ENCODE data around the gene TMEM125.

Gene TMEM125

DNA sequence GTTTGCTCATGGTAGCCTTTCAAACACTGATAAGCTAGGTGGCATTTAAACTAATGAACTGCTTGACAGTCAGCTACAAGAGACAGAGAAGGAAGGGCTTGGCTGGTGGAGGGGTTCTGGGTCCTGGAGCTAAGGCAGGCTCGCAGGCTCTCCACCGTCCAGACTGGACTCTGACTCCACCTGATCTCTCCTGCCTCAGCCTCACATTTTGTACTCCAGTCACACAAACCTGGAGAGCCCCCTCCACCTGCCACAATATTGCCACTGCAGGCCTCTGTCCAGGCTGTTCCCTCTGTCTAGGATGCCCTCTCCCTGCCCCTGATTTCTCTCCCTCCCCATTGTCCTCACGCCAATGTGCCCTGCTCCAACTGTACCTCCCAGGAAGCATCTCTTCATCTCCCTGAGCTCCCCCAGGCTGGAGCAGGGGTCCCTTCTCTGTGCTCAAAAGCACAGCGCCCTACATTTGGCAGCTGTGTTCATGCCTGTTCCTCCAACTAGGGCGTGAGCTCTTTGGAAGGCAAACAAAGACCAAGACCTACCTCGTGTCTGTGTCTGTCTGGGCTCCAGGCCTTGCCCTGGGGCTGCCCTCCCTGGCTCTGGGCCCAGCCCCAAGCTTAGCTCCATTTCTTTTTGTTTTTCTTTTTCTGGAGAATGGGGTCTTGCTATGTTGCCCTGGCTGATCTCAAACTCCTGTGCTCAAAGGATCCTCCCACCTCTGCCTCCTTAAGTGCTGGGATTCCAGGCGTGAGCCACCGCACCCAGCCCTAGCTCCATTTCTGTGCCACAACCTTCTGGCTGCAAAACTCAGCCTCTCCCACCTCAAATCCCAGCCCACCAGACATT is 33.9 kb downstream of the TMEM125 start:
- Histone ChIP-seq H3K9ac (no peak overlapping the region), H4K20me1 (no peaks in the 10 kb centered on the region), H3K27ac (no peak overlapping the region), H3K4me3 (no peak overlapping the region), H3K4me2 (peak overlapping the region in 5 of 11 experiments; percentile 3 to 28 (median 10); a peak in 3 of 22 replicates), H3K36me3 (peaks cover 0 to 18% (median 0%) of the 10 kb centered on the region in 11 experiments; a peak in 2 of 22 replicates), H3K4me1 (peaks cover 11 to 51% (median 32%) of the 10 kb centered on the region in 10 experiments), H3K9me3 (replicated peaks in 1 of 11) (no peaks in the 10 kb centered on the region), H3K27me3 (no peaks in the 10 kb centered on the region)
- no peak for TF ChIP-seq Cebpa-rat (IDR thresholded peaks at IDR 0.05)

- Histone ChIP-seq H4K20me1 (no peaks in the 10 kb centered on the region), H3K9me3 (replicated peaks in 1 of 11) (no peaks in the 10 kb centered on the region), H3K36me3 (peaks cover 0 to 22% (median 0%) of the 10 kb centered on the region in 11 experiments; a peak in 3 of 22 replicates), H3K4me3 (no peak overlapping the region), H3K27ac (no peak overlapping the region), H3K9ac (peak overlapping the region in 1 of 11 experiments; percentile 33; a peak in 1 of 22 replicates), H3K4me1 (peaks cover 11 to 51% (median 32%) of the 10 kb centered on the region in 10 experiments), H3K27me3 (no peaks in the 10 kb centered on the region), H3K4me2 (peak overlapping the region in 5 of 11 experiments; percentile 3 to 28 (median 10); a peak in 4 of 22 replicates)
- TF ChIP-seq Cebpa-rat (IDR thresholded peaks at IDR 0.05) = no peak
These were observed 34.5 kb downstream of the TMEM125 start for GRCh38 chr1:43304314-43304681.

- no peaks in the 10 kb centered on the region for H4K20me1 ChIP-seq
- no peak overlapping the region for H3K27ac ChIP-seq
- no peak for TF ChIP-seq Cebpa-rat (IDR thresholded peaks at IDR 0.05)
- H3K9me3 ChIP-seq (replicated peaks in 1 of 11) = no peaks in the 10 kb centered on the region
- H3K36me3 ChIP-seq = peaks cover 0 to 27% (median 0%) of the 10 kb centered on the region in 11 experiments; a peak in 4 of 22 replicates
- peak overlapping the region in 6 of 11 experiments; percentile 10 to 44 (median 24); a peak in 7 of 22 replicates for H3K4me2 ChIP-seq
- peaks cover 11 to 47% (median 30%) of the 10 kb centered on the region in 10 experiments for H3K4me1 ChIP-seq
- no peak overlapping the region for H3K4me3 ChIP-seq
- H3K27me3 ChIP-seq = no peaks in the 10 kb centered on the region
- no peak overlapping the region for H3K9ac ChIP-seq
These were observed 35.1 kb downstream of the TMEM125 start for GRCh38 chr1:43304771-43305300.

DNA sequence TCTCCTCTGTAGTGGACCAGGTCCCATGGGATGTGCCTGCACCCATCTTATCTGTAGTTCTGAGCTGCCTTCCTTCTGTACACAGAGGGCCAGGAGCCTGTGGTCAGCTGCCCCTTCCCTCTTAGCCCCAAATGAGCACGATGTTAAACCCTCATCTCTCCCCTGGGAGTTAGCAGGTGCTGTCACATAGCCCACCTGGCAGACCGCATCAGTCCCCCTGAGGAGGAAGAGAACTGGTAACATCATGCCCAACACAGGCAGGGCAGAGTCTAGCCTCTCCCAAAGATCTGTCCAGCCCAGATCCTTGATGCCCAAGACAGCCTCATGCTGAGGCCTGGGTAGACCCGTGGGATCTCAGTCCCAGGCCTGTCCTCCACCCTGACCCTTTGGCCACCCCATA is 35.7 kb downstream of the TMEM125 start:
- H3K36me3 ChIP-seq = peaks cover 0 to 31% (median 0%) of the 10 kb centered on the region in 11 experiments; a peak in 4 of 22 replicates
- H3K9ac ChIP-seq = no peak overlapping the region
- no peaks in the 10 kb centered on the region for H4K20me1 ChIP-seq
- H3K4me2 ChIP-seq = peak overlapping the region in 8 of 11 experiments; percentile 5 to 44 (median 24); a peak in 12 of 22 replicates
- no peaks in the 10 kb centered on the region for H3K9me3 ChIP-seq (replicated peaks in 1 of 11)
- H3K27ac ChIP-seq = no peak overlapping the region
- H3K4me3 ChIP-seq = no peak overlapping the region
- no peaks in the 10 kb centered on the region for H3K27me3 ChIP-seq
- no peak for TF ChIP-seq Cebpa-rat (IDR thresholded peaks at IDR 0.05)
- peaks cover 11 to 41% (median 26%) of the 10 kb centered on the region in 10 experiments for H3K4me1 ChIP-seq

DNA sequence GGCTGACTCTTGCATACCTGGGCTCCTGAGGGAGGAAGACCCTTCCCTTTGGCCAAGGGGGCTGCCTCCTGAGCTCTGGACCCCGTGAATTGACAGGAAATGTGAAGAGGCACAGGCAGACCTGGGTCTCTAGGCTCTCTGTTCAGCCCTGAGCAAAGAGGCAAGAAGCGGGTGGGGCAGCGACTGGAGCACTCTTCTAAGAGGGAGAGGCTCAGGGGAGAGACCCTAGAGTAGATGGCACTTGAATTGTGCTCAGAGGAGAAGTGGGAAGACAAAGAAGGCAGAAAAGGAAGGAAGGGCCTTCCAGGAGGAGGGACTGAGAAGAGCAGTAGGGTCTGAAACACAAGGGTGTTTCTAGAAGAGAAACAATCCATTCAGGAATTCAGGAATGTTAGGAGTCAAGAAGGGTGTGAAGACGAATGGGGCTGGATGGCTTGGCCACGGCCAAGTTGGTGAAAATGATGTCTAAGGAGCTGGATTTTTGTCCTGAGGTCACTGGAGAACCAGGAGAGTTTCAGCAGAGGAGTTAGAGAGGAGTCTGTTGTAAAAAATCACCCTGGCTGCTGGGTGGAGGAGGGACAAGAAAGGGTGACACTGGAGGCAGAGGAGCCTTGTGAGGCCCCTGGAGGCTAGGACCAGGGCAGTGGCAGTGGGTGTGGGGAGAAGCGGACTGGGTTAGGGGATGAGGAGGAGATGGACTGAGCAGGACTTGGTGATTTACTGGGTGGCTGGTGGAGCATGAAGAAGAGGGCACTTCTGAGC is 36.3 kb downstream of the TMEM125 start:
- H3K36me3 ChIP-seq = peaks cover 0 to 38% (median 0%) of the 10 kb centered on the region in 11 experiments; a peak in 4 of 22 replicates
- H3K4me1 ChIP-seq = peaks cover 5 to 35% (median 19%) of the 10 kb centered on the region in 10 experiments

DNA sequence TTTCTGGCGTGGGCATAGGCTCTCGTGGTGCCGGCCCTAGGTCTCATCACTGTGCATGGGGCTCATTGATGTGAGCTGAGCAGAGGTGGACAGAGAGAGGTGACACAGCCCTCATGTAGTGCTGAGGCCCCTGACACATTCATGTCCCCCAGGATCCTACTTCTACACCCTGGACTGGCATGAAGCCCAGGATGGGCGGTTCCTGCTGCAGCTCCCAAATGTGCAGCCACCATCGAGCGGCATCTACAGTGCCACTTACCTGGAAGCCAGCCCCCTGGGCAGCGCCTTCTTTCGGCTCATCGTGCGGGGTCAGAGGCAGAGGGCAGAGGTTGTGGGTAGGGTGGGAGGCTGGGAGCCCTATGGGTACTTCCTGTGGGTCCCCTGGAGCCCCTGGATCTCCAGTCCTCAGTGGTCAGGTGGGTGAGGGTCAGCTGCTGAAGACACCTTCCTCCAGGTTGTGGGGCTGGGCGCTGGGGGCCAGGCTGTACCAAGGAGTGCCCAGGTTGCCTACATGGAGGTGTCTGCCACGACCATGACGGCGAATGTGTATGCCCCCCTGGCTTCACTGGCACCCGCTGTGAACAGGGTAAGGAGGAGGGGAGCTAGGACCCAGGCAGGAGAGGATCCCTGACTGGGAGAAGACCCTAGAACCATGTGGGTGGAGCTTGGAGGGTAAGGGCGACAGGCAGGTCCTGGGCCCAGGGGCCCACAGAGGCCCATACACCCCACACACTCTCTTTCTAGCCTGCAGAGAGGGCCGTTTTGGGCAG is 37.1 kb downstream of the TMEM125 start:
- peaks cover 0 to 29% (median 13%) of the 10 kb centered on the region in 10 experiments; a peak in 16 of 20 replicates for H3K4me1 ChIP-seq
- no peak overlapping the region for H3K4me3 ChIP-seq
- no peaks in the 10 kb centered on the region for H3K27me3 ChIP-seq
- TF ChIP-seq Cebpa-rat (IDR thresholded peaks at IDR 0.05) = no peak
- peaks cover 0 to 45% (median 0%) of the 10 kb centered on the region in 11 experiments; a peak in 4 of 22 replicates for H3K36me3 ChIP-seq
- H3K27ac ChIP-seq = no peak overlapping the region
- no peak overlapping the region for H3K4me2 ChIP-seq
- H4K20me1 ChIP-seq = no peaks in the 10 kb centered on the region
- H3K9me3 ChIP-seq (replicated peaks in 1 of 11) = no peaks in the 10 kb centered on the region
- no peak overlapping the region for H3K9ac ChIP-seq

More for the DNA sequence above, 36.3 kb downstream of the TMEM125 start:
- Histone ChIP-seq H3K4me2 (peak overlapping the region in 8 of 11 experiments; percentile 5 to 44 (median 24); a peak in 8 of 22 replicates), H3K4me3 (no peak overlapping the region), H3K27me3 (no peaks in the 10 kb centered on the region), H3K9ac (no peak overlapping the region), H3K9me3 (replicated peaks in 1 of 11) (no peaks in the 10 kb centered on the region), H3K27ac (no peak overlapping the region), H4K20me1 (no peaks in the 10 kb centered on the region)
- TF ChIP-seq Cebpa-rat (IDR thresholded peaks at IDR 0.05) = no peak

DNA sequence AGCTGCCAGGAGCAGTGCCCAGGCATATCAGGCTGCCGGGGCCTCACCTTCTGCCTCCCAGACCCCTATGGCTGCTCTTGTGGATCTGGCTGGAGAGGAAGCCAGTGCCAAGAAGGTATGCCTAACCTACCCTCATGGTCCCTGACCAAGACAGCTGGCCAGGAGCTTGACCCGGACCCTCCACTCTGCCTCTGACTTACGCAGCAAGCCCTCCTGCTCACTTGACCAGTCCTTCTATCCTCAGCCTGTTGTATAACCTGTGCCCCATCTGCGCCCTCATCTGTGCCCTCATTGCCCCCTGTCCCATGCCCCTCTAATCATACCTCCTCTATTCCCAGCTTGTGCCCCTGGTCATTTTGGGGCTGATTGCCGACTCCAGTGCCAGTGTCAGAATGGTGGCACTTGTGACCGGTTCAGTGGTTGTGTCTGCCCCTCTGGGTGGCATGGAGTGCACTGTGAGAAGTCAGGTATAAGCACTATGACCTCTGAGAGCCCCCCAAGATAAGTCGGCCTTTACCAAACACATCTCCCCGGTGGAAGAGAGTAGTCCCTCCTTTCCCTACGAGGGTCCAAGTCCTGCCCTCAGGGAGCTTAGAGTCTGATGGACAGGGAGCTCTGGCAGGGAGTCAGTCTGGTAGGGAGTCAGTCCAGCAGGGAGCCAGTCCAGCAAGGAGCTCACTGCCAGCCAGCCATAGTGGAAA is 37.8 kb downstream of the TMEM125 start:
- Histone ChIP-seq H3K4me1 (peaks cover 0 to 27% (median 12%) of the 10 kb centered on the region in 10 experiments; a peak in 15 of 20 replicates), H3K27ac (no peak overlapping the region), H3K9ac (no peak overlapping the region), H3K4me2 (no peak overlapping the region), H3K9me3 (replicated peaks in 1 of 11) (no peaks in the 10 kb centered on the region), H3K36me3 (peaks cover 0 to 50% (median 0%) of the 10 kb centered on the region in 11 experiments; a peak in 4 of 22 replicates), H4K20me1 (no peaks in the 10 kb centered on the region; a peak in 1 of 22 replicates), H3K27me3 (no peaks in the 10 kb centered on the region), H3K4me3 (no peak overlapping the region)
- no peak for TF ChIP-seq Cebpa-rat (IDR thresholded peaks at IDR 0.05)

Measured in BLaER1 treated with 17β-estradiol and CSF1 and Interleukin-3, amounts not matched to agents 10 nM and 100 nM (cell line).